ENCODE data around the gene LILRA2.
"Not testable (repeated sequence)": the region's sequence is repeated elsewhere in the genome, so short reads cannot be mapped to it uniquely, and the experiment has no call there.

Gene LILRA2

GRCh38 chr19:54593931-54594626, 20.5 kb downstream of the LILRA2 start:
- not testable (repeated sequence) for H3K36me3 ChIP-seq (ENCODE audit: control insufficient read depth, insufficient read depth, low read length, severe bottlenecking); H3K9ac ChIP-seq (ENCODE audit: low read length); DNase-seq (ENCODE audit: low read depth); H3K9me3 ChIP-seq (ENCODE audit: control insufficient read depth, low read length); H3K4me3 ChIP-seq (ENCODE audit: low read length); H3K4me1 ChIP-seq (ENCODE audit: control insufficient read depth, insufficient read depth, low read length); H3K27me3 ChIP-seq (replicated peaks; ENCODE audit: control insufficient read depth, insufficient read depth, low read length)

- H3K27me3 ChIP-seq (replicated peaks; ENCODE audit: control insufficient read depth, insufficient read depth, low read length) = no peaks in the 10 kb centered on the region
- no peaks in the 10 kb centered on the region for H3K36me3 ChIP-seq (ENCODE audit: control insufficient read depth, insufficient read depth, low read length, severe bottlenecking)
- no peak overlapping the region for H3K4me3 ChIP-seq (ENCODE audit: low read length)
- H3K9ac ChIP-seq (ENCODE audit: low read length) = no peak overlapping the region
- H3K9me3 ChIP-seq (ENCODE audit: control insufficient read depth, low read length) = no peaks in the 10 kb centered on the region
- no peaks in the 10 kb centered on the region for H3K4me1 ChIP-seq (ENCODE audit: control insufficient read depth, insufficient read depth, low read length)
- DNase-seq (ENCODE audit: low read depth) = no peak
Measured at GRCh38 chr19:54594737-54595136, 21.1 kb downstream of the LILRA2 start.

GRCh38 chr19:54595680-54596436, 22.3 kb downstream of the LILRA2 start:
- not testable (repeated sequence) for H3K4me1 ChIP-seq (ENCODE audit: control insufficient read depth, insufficient read depth, low read length); H3K27me3 ChIP-seq (replicated peaks; ENCODE audit: control insufficient read depth, insufficient read depth, low read length); H3K36me3 ChIP-seq (ENCODE audit: control insufficient read depth, insufficient read depth, low read length, severe bottlenecking); H3K9me3 ChIP-seq (ENCODE audit: control insufficient read depth, low read length); DNase-seq (ENCODE audit: low read depth); H3K4me3 ChIP-seq (ENCODE audit: low read length); H3K9ac ChIP-seq (ENCODE audit: low read length)

GRCh38 chr19:54600212-54600611, 26.6 kb downstream of the LILRA2 start:
- H3K9me3 ChIP-seq (ENCODE audit: control insufficient read depth, low read length) = peaks cover 5% of the 10 kb centered on the region
- no peaks in the 10 kb centered on the region for H3K4me1 ChIP-seq (ENCODE audit: control insufficient read depth, insufficient read depth, low read length)
- H3K4me3 ChIP-seq (ENCODE audit: low read length) = no peak overlapping the region
- no peaks in the 10 kb centered on the region for H3K36me3 ChIP-seq (ENCODE audit: control insufficient read depth, insufficient read depth, low read length, severe bottlenecking)
- H3K9ac ChIP-seq (ENCODE audit: low read length) = no peak overlapping the region
- no peak for DNase-seq (ENCODE audit: low read depth)
- no peaks in the 10 kb centered on the region for H3K27me3 ChIP-seq (replicated peaks; ENCODE audit: control insufficient read depth, insufficient read depth, low read length)

GRCh38 chr19:54606230-54606629, 32.6 kb downstream of the LILRA2 start:
- Histone ChIP-seq H3K4me3 (ENCODE audit: low read length) (no peak overlapping the region), H3K27me3 (replicated peaks; ENCODE audit: control insufficient read depth, insufficient read depth, low read length) (no peaks in the 10 kb centered on the region), H3K9ac (ENCODE audit: low read length) (no peak overlapping the region), H3K36me3 (ENCODE audit: control insufficient read depth, insufficient read depth, low read length, severe bottlenecking) (no peaks in the 10 kb centered on the region), H3K4me1 (ENCODE audit: control insufficient read depth, insufficient read depth, low read length) (no peaks in the 10 kb centered on the region), H3K9me3 (ENCODE audit: control insufficient read depth, low read length) (peaks cover 13% of the 10 kb centered on the region)
- no peak for DNase-seq (ENCODE audit: low read depth)

GRCh38 chr19:54606891-54607784, 33.5 kb downstream of the LILRA2 start:
- H3K36me3 ChIP-seq (ENCODE audit: control insufficient read depth, insufficient read depth, low read length, severe bottlenecking) = no peaks in the 10 kb centered on the region
- no peak overlapping the region for H3K9ac ChIP-seq (ENCODE audit: low read length)
- H3K4me1 ChIP-seq (ENCODE audit: control insufficient read depth, insufficient read depth, low read length) = no peaks in the 10 kb centered on the region
- no peak for DNase-seq (ENCODE audit: low read depth)
- no peak overlapping the region for H3K4me3 ChIP-seq (ENCODE audit: low read length)
- no peaks in the 10 kb centered on the region for H3K27me3 ChIP-seq (replicated peaks; ENCODE audit: control insufficient read depth, insufficient read depth, low read length)
- H3K9me3 ChIP-seq (ENCODE audit: control insufficient read depth, low read length) = peaks cover 13% of the 10 kb centered on the region

- Histone ChIP-seq H3K9me3 (ENCODE audit: control insufficient read depth, low read length) (peaks cover 13% of the 10 kb centered on the region), H3K36me3 (ENCODE audit: control insufficient read depth, insufficient read depth, low read length, severe bottlenecking) (no peaks in the 10 kb centered on the region), H3K27me3 (replicated peaks; ENCODE audit: control insufficient read depth, insufficient read depth, low read length) (no peaks in the 10 kb centered on the region), H3K4me3 (ENCODE audit: low read length) (no peak overlapping the region), H3K4me1 (ENCODE audit: control insufficient read depth, insufficient read depth, low read length) (no peaks in the 10 kb centered on the region), H3K9ac (ENCODE audit: low read length) (no peak overlapping the region)
- no peak for DNase-seq (ENCODE audit: low read depth)
Measured at GRCh38 chr19:54607785-54608150, 34.2 kb downstream of the LILRA2 start.

- Histone ChIP-seq H3K36me3 (ENCODE audit: control insufficient read depth, insufficient read depth, low read length, severe bottlenecking) (no peaks in the 10 kb centered on the region), H3K9ac (ENCODE audit: low read length) (no peak overlapping the region), H3K4me1 (ENCODE audit: control insufficient read depth, insufficient read depth, low read length) (no peaks in the 10 kb centered on the region), H3K4me3 (ENCODE audit: low read length) (no peak overlapping the region), H3K27me3 (replicated peaks; ENCODE audit: control insufficient read depth, insufficient read depth, low read length) (no peaks in the 10 kb centered on the region), H3K9me3 (ENCODE audit: control insufficient read depth, low read length) (peaks cover 13% of the 10 kb centered on the region)
- no peak for DNase-seq (ENCODE audit: low read depth)
Measured at GRCh38 chr19:54608205-54608604, 34.6 kb downstream of the LILRA2 start.

- H3K36me3 ChIP-seq (ENCODE audit: control insufficient read depth, insufficient read depth, low read length, severe bottlenecking) = no peaks in the 10 kb centered on the region
- H3K27me3 ChIP-seq (replicated peaks; ENCODE audit: control insufficient read depth, insufficient read depth, low read length) = no peaks in the 10 kb centered on the region
- H3K9ac ChIP-seq (ENCODE audit: low read length) = no peak overlapping the region
- no peaks in the 10 kb centered on the region for H3K4me1 ChIP-seq (ENCODE audit: control insufficient read depth, insufficient read depth, low read length)
- no peak for DNase-seq (ENCODE audit: low read depth)
- peaks cover 13% of the 10 kb centered on the region for H3K9me3 ChIP-seq (ENCODE audit: control insufficient read depth, low read length)
- no peak overlapping the region for H3K4me3 ChIP-seq (ENCODE audit: low read length)
Measured at GRCh38 chr19:54608792-54609191, 35.2 kb downstream of the LILRA2 start.

- no peaks in the 10 kb centered on the region for H3K36me3 ChIP-seq (ENCODE audit: control insufficient read depth, insufficient read depth, low read length, severe bottlenecking)
- H3K27me3 ChIP-seq (replicated peaks; ENCODE audit: control insufficient read depth, insufficient read depth, low read length) = no peaks in the 10 kb centered on the region
- peaks cover 13% of the 10 kb centered on the region for H3K9me3 ChIP-seq (ENCODE audit: control insufficient read depth, low read length)
- no peak overlapping the region for H3K4me3 ChIP-seq (ENCODE audit: low read length)
- no peak overlapping the region for H3K9ac ChIP-seq (ENCODE audit: low read length)
- DNase-seq (ENCODE audit: low read depth) = no peak
- no peaks in the 10 kb centered on the region for H3K4me1 ChIP-seq (ENCODE audit: control insufficient read depth, insufficient read depth, low read length)
Measured at GRCh38 chr19:54609356-54609791, 35.8 kb downstream of the LILRA2 start.

GRCh38 chr19:54612428-54612827, 38.8 kb downstream of the LILRA2 start:
- Histone ChIP-seq H3K4me1 (ENCODE audit: control insufficient read depth, insufficient read depth, low read length) (no peaks in the 10 kb centered on the region), H3K9ac (ENCODE audit: low read length) (no peak overlapping the region), H3K36me3 (ENCODE audit: control insufficient read depth, insufficient read depth, low read length, severe bottlenecking) (no peaks in the 10 kb centered on the region), H3K27me3 (replicated peaks; ENCODE audit: control insufficient read depth, insufficient read depth, low read length) (no peaks in the 10 kb centered on the region), H3K9me3 (ENCODE audit: control insufficient read depth, low read length) (no peaks in the 10 kb centered on the region), H3K4me3 (ENCODE audit: low read length) (no peak overlapping the region)
- DNase-seq (ENCODE audit: low read depth) = no peak

Measured in adipocyte (in vitro differentiated cells).